Liver (tissue), 9 donors: ENCODE measurements around the gene HAPLN1. TPM values are rescaled to one million over a fixed set of nuclear protein-coding genes. Genes with fewer than 3 reads are reported as not detected.

Experiments used
- DNase-seq: peaks from one replicate; pipeline ENCODE4 v3.0.0-alpha.2; 2017; ENCODE audit warnings: low spot score
- H3K27ac ChIP-seq, 2 donors: one replicate each; pipeline ENCODE4 v1.7.0; 2013; ENCODE audit warnings: inconsistent platforms in 2 of 2, low read length in 2 of 2, control low read depth in 1 of 2, low read depth in 1 of 2, mild to moderate bottlenecking in 1 of 2
- H3K27me3 ChIP-seq, 4 donors: one replicate each; pipeline versions ENCODE4 v1.6.1 to v1.7.0; 2013; ENCODE audit warnings: low read length in 3 of 4, inconsistent platforms in 1 of 4, mild to moderate bottlenecking in 1 of 4, moderate library complexity in 1 of 4; ENCODE audit not compliant: control insufficient read depth in 4 of 4, insufficient read depth in 4 of 4
- H3K36me3 ChIP-seq, 4 donors: one replicate each; pipeline versions ENCODE4 v1.6.1 to v1.7.0; 2013; ENCODE audit warnings: low read length in 3 of 4, mild to moderate bottlenecking in 3 of 4, low read depth in 1 of 4, moderate library complexity in 1 of 4; ENCODE audit not compliant: control insufficient read depth in 4 of 4, insufficient read depth in 3 of 4
- H3K4me1 ChIP-seq, 4 donors: one replicate each; pipeline versions ENCODE4 v1.6.1 to v1.7.0; 2013; ENCODE audit warnings: low read length in 3 of 4, mild to moderate bottlenecking in 3 of 4, moderate library complexity in 1 of 4; ENCODE audit not compliant: control insufficient read depth in 4 of 4, insufficient read depth in 4 of 4
- H3K4me3 ChIP-seq, 3 donors: one replicate each; pipeline versions ENCODE4 v1.6.1 to v1.7.0; 2013; ENCODE audit warnings: low read length in 3 of 3, control low read depth in 1 of 3, low read depth in 1 of 3, mild to moderate bottlenecking in 1 of 3
- H3K9ac ChIP-seq, 2 donors: one replicate each; pipeline ENCODE4 v1.7.0; 2013; ENCODE audit warnings: low read length in 2 of 2, mild to moderate bottlenecking in 2 of 2, moderate library complexity in 2 of 2, control low read depth in 1 of 2, low read depth in 1 of 2
- H3K9me3 ChIP-seq, 4 donors: one replicate each; pipeline versions ENCODE4 v1.6.1 to v1.7.0; 2013; ENCODE audit warnings: low read length in 3 of 4; ENCODE audit not compliant: control insufficient read depth in 4 of 4
- ATF3 ChIP-seq: IDR thresholded peaks from 2 replicates; pipeline ENCODE4 v1.6.1; 2016; ENCODE audit warnings: antibody characterized with exemption
- CTCF ChIP-seq: fragments of 150-350 bp; IDR thresholded peaks from 2 replicates; pipeline ENCODE4 v1.5.1; 2017; ENCODE audit warnings: improper control_type of control experiment, low read depth, low read length; ENCODE audit not compliant: missing input control
- EGR1 ChIP-seq, 2 donors: IDR thresholded peaks; 2 replicates each; pipeline ENCODE4 v1.6.1; 2016 to 2018; ENCODE audit warnings: antibody characterized with exemption in 2 of 2, low read depth in 2 of 2
- FOXA1 ChIP-seq: IDR thresholded peaks from 2 replicates; pipeline ENCODE4 v1.6.1; 2016; ENCODE audit warnings: antibody characterized with exemption
- FOXA2 ChIP-seq: IDR thresholded peaks from 2 replicates; pipeline ENCODE4 v1.6.1; 2016; ENCODE audit warnings: antibody characterized with exemption
- GABPA ChIP-seq, 2 donors: IDR thresholded peaks in 1 of 2; conservative IDR thresholded peaks in 1 of 2; 2 replicates each; pipeline ENCODE4 v1.6.1; 2016; ENCODE audit warnings: antibody characterized with exemption in 2 of 2, mild to moderate bottlenecking in 1 of 2, moderate library complexity in 1 of 2
- HNF4A ChIP-seq, 2 donors: conservative IDR thresholded peaks; 2 replicates each; pipeline ENCODE4 v1.6.1; 2016; ENCODE audit warnings: antibody characterized with exemption in 2 of 2, mild to moderate bottlenecking in 2 of 2
- HNF4G ChIP-seq: IDR thresholded peaks from 2 replicates; pipeline ENCODE4 v1.6.1; 2016; ENCODE audit warnings: antibody characterized with exemption
- JUND ChIP-seq, 2 donors: IDR thresholded peaks; 2 replicates each; pipeline ENCODE4 v1.6.1; 2016; ENCODE audit warnings: antibody characterized with exemption in 2 of 2
- MAX ChIP-seq: IDR thresholded peaks from 2 replicates; pipeline ENCODE4 v1.6.1; 2016; ENCODE audit warnings: antibody characterized with exemption
- NR2F2 ChIP-seq: IDR thresholded peaks from 2 replicates; pipeline ENCODE4 v1.6.1; 2016; ENCODE audit warnings: antibody characterized with exemption
- RAD21 ChIP-seq, 2 donors: IDR thresholded peaks; 2 replicates each; pipeline ENCODE4 v1.6.1; 2016; ENCODE audit warnings: antibody characterized with exemption in 2 of 2, mild to moderate bottlenecking in 2 of 2
- REST ChIP-seq: IDR thresholded peaks from 2 replicates; pipeline ENCODE4 v1.6.1; 2016; ENCODE audit warnings: antibody characterized with exemption, mild to moderate bottlenecking
- RXRA ChIP-seq, 2 donors: IDR thresholded peaks; 2 replicates each; pipeline ENCODE4 v1.6.1; 2017 to 2018; ENCODE audit warnings: antibody characterized with exemption in 2 of 2, mild to moderate bottlenecking in 1 of 2
- SP1 ChIP-seq: IDR thresholded peaks from 2 replicates; pipeline ENCODE4 v1.6.1; 2018; ENCODE audit warnings: antibody characterized with exemption, mild to moderate bottlenecking
- YY1 ChIP-seq: IDR thresholded peaks from 2 replicates; pipeline ENCODE4 v1.6.1; 2016; ENCODE audit warnings: antibody characterized with exemption, mild to moderate bottlenecking
- WGBS: extraction: QIAGEN DNeasy Blood & Tissue Kit; methylation state at CpG from one replicate; pipeline ENCODE4 v1.1.7; 2013; 5-methylcytosine and 5-hydroxymethylcytosine counted together
- polyA plus RNA-seq, 2 donors: library from polyadenylated mRNA; stranded (reverse) in 1 of 2; unstranded in 1 of 2; fragments of 200-250 nt in 1 of 2; fragments of >200 nt in 1 of 2; fragmentation: Nextera tagmentation in 1 of 2; extraction: Ambion mirVana in 1 of 2; gene quantifications; one replicate each; pipeline versions ENCODE4 v1.2.1 to v1.2.3, GENCODE V29; 2013 to 2015
- total RNA-seq, 2 donors: library from RNA; depleted of rRNA; stranded (reverse); fragments of >200 nt; gene quantifications; one replicate each; pipeline ENCODE4 v1.2.3, GENCODE V29; 2014
- donor health status: healthy.
- donor health status: healthy.
- donor health status: healthy.
- donor health status: healthy.
- donor health status: healthy.

HAPLN1 gene
- total and polyA plus RNA-seq, 4 donors, result 0.07 to 1.3 TPM; not detected in 2

GRCh38 chr5:83767409-83767992 lies 46.8 kb upstream of the HAPLN1 start:
- Histone ChIP-seq H3K4me3 (no peak overlapping the region), H3K36me3 (no peaks in the 10 kb centered on the region), H3K4me1 (no peaks in the 10 kb centered on the region), H3K27ac (no peak overlapping the region), H3K9me3 (no peaks in the 10 kb centered on the region), H3K27me3 (no peaks in the 10 kb centered on the region), H3K9ac (no peak overlapping the region)
- TF ChIP-seq RXRA (IDR thresholded peaks at IDR 0.05), result no peak
- no peak for TF ChIP-seq ATF3
- no peak for TF ChIP-seq JUND (IDR thresholded peaks at IDR 0.05)
- TF ChIP-seq SP1, result no peak
- TF ChIP-seq GABPA (IDR thresholded peaks at IDR 0.05 in 1 of 2, conservative IDR thresholded peaks at IDR 0.05 in 1 of 2), result no peak
- no peak for TF ChIP-seq HNF4A (conservative IDR thresholded peaks at IDR 0.05)
- TF ChIP-seq HNF4G, result no peak
- no peak for TF ChIP-seq FOXA1
- no peak for TF ChIP-seq MAX
- TF ChIP-seq REST, result no peak
- TF ChIP-seq EGR1 (IDR thresholded peaks at IDR 0.05; ENCODE audit: low read depth in 2 of 2), result no peak
- no peak for TF ChIP-seq NR2F2
- TF ChIP-seq CTCF, result no peak
- TF ChIP-seq FOXA2, result no peak
- DNase-seq, result no peak
- 49% methylated on average over 3 of the region's 3 CpGs for WGBS

- Histone ChIP-seq H3K4me3 (no peak overlapping the region), H3K27me3 (no peaks in the 10 kb centered on the region), H3K9me3 (no peaks in the 10 kb centered on the region), H3K27ac (no peak overlapping the region), H3K9ac (no peak overlapping the region), H3K36me3 (no peaks in the 10 kb centered on the region), H3K4me1 (no peaks in the 10 kb centered on the region)
- WGBS, result 96% methylated on average over 1 of the region's 1 CpG
- no peak for DNase-seq
- TF ChIP-seq RXRA (IDR thresholded peaks at IDR 0.05) (no peak), CTCF (no peak), SP1 (no peak), NR2F2 (no peak), FOXA2 (no peak), JUND (IDR thresholded peaks at IDR 0.05) (no peak), GABPA (IDR thresholded peaks at IDR 0.05 in 1 of 2, conservative IDR thresholded peaks at IDR 0.05 in 1 of 2) (no peak), HNF4G (no peak), RAD21 (IDR thresholded peaks at IDR 0.05) (no peak), YY1 (no peak), MAX (no peak)
Measured at GRCh38 chr5:83764101-83764500, 43.4 kb upstream of the HAPLN1 start.
